PC-3 (cell line): Measurements from ENCODE around the gene DOK5.

Experiments
- CTCF ChIP-seq: fragments of 300-600 bp; sonication (generic); conservative IDR thresholded peaks from 2 replicates; pipeline ENCODE4 v1.5.1; 2017; ENCODE audit warnings: antibody characterized with exemption, low read depth, mild to moderate bottlenecking, low read length
- EZH2 ChIP-seq: fragments of 300-600 bp; sonication (generic); IDR thresholded peaks from one replicate; pipeline ENCODE4 v1.6.1; 2017; ENCODE audit warnings: antibody characterized with exemption, mild to moderate bottlenecking, low read length; ENCODE audit not compliant: unreplicated experiment

GRCh38 chr20:54469952-54470351 is 5.4 kb upstream of the DOK5 start:
- no peak for TF ChIP-seq CTCF
- TF ChIP-seq EZH2 = no peak
